Fibroblast of mammary gland (primary cell): ENCODE data around the gene STAC.
"Not testable (repeated sequence)": the region's sequence is repeated elsewhere in the genome, so short reads cannot be mapped to it uniquely, and the experiment has no call there.

Experiments
- DNase-seq: peaks from one replicate; pipeline ENCODE4 v3.0.0-alpha.2; 2010; ENCODE audit warnings: low read depth
- H3K4me3 ChIP-seq: 2 replicates; pipeline ENCODE4 v1.5.1; 2011; ENCODE audit warnings: low read depth, mild to moderate bottlenecking, low read length, moderate library complexity; ENCODE audit not compliant: control insufficient read depth
- CTCF ChIP-seq: conservative IDR thresholded peaks from 2 replicates; pipeline ENCODE4 v1.5.1; 2011; ENCODE audit warnings: low read depth, low read length, inconsistent platforms; ENCODE audit not compliant: control insufficient read depth, insufficient read depth

The STAC gene

GRCh38 chr3:36488077-36488789 is 107.9 kb downstream of the STAC start:
- no peak for DNase-seq
- TF ChIP-seq CTCF: no peak
- no peak overlapping the region for H3K4me3 ChIP-seq

GRCh38 chr3:36489101-36489500 is 108.8 kb downstream of the STAC start:
- no peak for DNase-seq
- H3K4me3 ChIP-seq: no peak overlapping the region
- TF ChIP-seq CTCF: no peak

- DNase-seq: no peak
- no peak overlapping the region for H3K4me3 ChIP-seq
- TF ChIP-seq CTCF: no peak
These were observed 109.5 kb downstream of the STAC start for GRCh38 chr3:36489679-36490425.

GRCh38 chr3:36493051-36493450 is 112.7 kb downstream of the STAC start:
- no peak for TF ChIP-seq CTCF
- no peak overlapping the region for H3K4me3 ChIP-seq
- no peak for DNase-seq

- DNase-seq: peak; percentile 94
- no peak overlapping the region for H3K4me3 ChIP-seq
- TF ChIP-seq CTCF: no peak
These were observed 114.3 kb downstream of the STAC start for GRCh38 chr3:36494461-36495109.

- H3K4me3 ChIP-seq: no peak overlapping the region
- no peak for TF ChIP-seq CTCF
- peak; percentile 80 for DNase-seq
These were observed 116.7 kb downstream of the STAC start for GRCh38 chr3:36496684-36497633.

- DNase-seq, H3K4me3 ChIP-seq: not testable (repeated sequence)
These were observed 119.7 kb downstream of the STAC start for GRCh38 chr3:36500053-36500452.
